HG03521 (cell line): ENCODE data around the gene MUC13.
"Not testable (repeated sequence)": the region's sequence is repeated elsewhere in the genome, so short reads cannot be mapped to it uniquely, and the experiment has no call there.

Experiments used
- ATAC-seq: cut with Tn5 transposase; IDR thresholded peaks from one replicate; pipeline ENCODE4 v1.9.1; 2021; ENCODE audit warnings: mild to moderate bottlenecking, moderate library complexity; ENCODE audit not compliant: unreplicated experiment

The MUC13 gene

GRCh38 chr3:124934577-124934976 lies at the start of gene MUC13:
MUC13 (minus strand) TSS chr3:124934751; CDS start chr3:124934712, 39 bp downstream.
- no peak for ATAC-seq

- no peak for ATAC-seq
These were observed 48.3 kb upstream of the MUC13 start for GRCh38 chr3:124982855-124983254.

- no peak for ATAC-seq
These were observed 46.9 kb upstream of the MUC13 start for GRCh38 chr3:124981472-124981871.

- ATAC-seq, result no peak
These were observed 44.1 kb upstream of the MUC13 start for GRCh38 chr3:124978627-124979026.

- no peak for ATAC-seq
These were observed 41.8 kb upstream of the MUC13 start for GRCh38 chr3:124976383-124976782.

- ATAC-seq, result no peak
These were observed 40.1 kb upstream of the MUC13 start for GRCh38 chr3:124974691-124975090.

- no peak for ATAC-seq
These were observed 38.7 kb upstream of the MUC13 start for GRCh38 chr3:124973290-124973689.

- ATAC-seq, result no peak
These were observed 37.9 kb upstream of the MUC13 start for GRCh38 chr3:124972457-124972856.

GRCh38 chr3:124969963-124970722 lies 35.6 kb upstream of the MUC13 start:
- no peak for ATAC-seq

GRCh38 chr3:124969190-124969589 lies 34.6 kb upstream of the MUC13 start:
- ATAC-seq, result no peak

GRCh38 chr3:124967964-124968363 lies 33.4 kb upstream of the MUC13 start:
- no peak for ATAC-seq

- no peak for ATAC-seq
These were observed 32.2 kb upstream of the MUC13 start for GRCh38 chr3:124966521-124967445.

- ATAC-seq, result no peak
These were observed 30.9 kb upstream of the MUC13 start for GRCh38 chr3:124965413-124965812.

GRCh38 chr3:124964387-124964786 lies 29.8 kb upstream of the MUC13 start:
- ATAC-seq, result no peak

GRCh38 chr3:124963755-124964154 lies 29.2 kb upstream of the MUC13 start:
- ATAC-seq, result no peak

- ATAC-seq, result no peak
These were observed 27.9 kb upstream of the MUC13 start for GRCh38 chr3:124962403-124962940.

- ATAC-seq, result no peak
These were observed 26.1 kb upstream of the MUC13 start for GRCh38 chr3:124960698-124961097.

GRCh38 chr3:124960105-124960504 lies 25.6 kb upstream of the MUC13 start:
- ATAC-seq, result no peak

- ATAC-seq, result not testable (repeated sequence)
These were observed 23.4 kb upstream of the MUC13 start for GRCh38 chr3:124957951-124958350.

GRCh38 chr3:124952282-124952855 lies 17.8 kb upstream of the MUC13 start:
- ATAC-seq, result no peak
